Activated CD4-positive, alpha-beta T cell treated with anti-CD3 and anti-CD28 coated beads for 36 hours (primary cell): Measurements from ENCODE around the gene GEMIN2. TPM values are rescaled to one million over a fixed set of nuclear protein-coding genes. Genes with fewer than 3 reads are reported as not detected.
"Not testable (repeated sequence)": the region's sequence is repeated elsewhere in the genome, so short reads cannot be mapped to it uniquely, and the experiment has no call there.

Experiments used
- ATAC-seq: fragments of 200-7000 bp; cut with Tn5 transposase; one replicate; pipeline ENCODE4 v1.10.0; 2021; ENCODE audit warnings: mild to moderate bottlenecking, moderate library complexity
- CTCF ChIA-PET: fragments of 350-600 bp; sonication (Branson Sonifier 250); formaldehyde crosslinking; loops from one replicate; lab custom pipeline; 2021; ENCODE audit warnings: antibody characterized with exemption; lab: Charles Lee
- POLR2A ChIA-PET: fragments of 350-600 bp; sonication (Branson Sonifier 250); formaldehyde crosslinking; loops from one replicate; lab custom pipeline; 2021; ENCODE audit warnings: antibody characterized with exemption, inconsistent platforms; lab: Charles Lee
- DNase-seq: peaks from one replicate; pipeline ENCODE4 v3.0.0-alpha.2; 2020
- H3K27ac Mint-ChIP-seq: one replicate; pipeline ENCODE4 v1.8.0; 2021; ENCODE audit warnings: mixed read lengths
- H3K27me3 Mint-ChIP-seq: one replicate; pipeline ENCODE4 v1.8.0; 2021; ENCODE audit warnings: mixed read lengths
- H3K36me3 Mint-ChIP-seq: one replicate; pipeline ENCODE4 v1.8.0; 2021; ENCODE audit warnings: low read depth, mixed read lengths
- H3K4me1 Mint-ChIP-seq: one replicate; pipeline ENCODE4 v1.8.0; 2021; ENCODE audit warnings: mixed read lengths
- H3K4me3 Mint-ChIP-seq: one replicate; pipeline ENCODE4 v1.8.0; 2021; ENCODE audit warnings: mild to moderate bottlenecking, moderate library complexity, mixed read lengths
- H3K9me3 Mint-ChIP-seq: one replicate; pipeline ENCODE4 v1.8.0; 2021; ENCODE audit warnings: low read depth, mixed read lengths
- intact Hi-C, 2 experiments: fragments of 100-400 bp; cut with DNase I in 1 of 2; cut with micrococcal nuclease in 1 of 2; formaldehyde crosslinking; loops; one replicate each; pipeline versions ENCODE4 v1.14.2 to v1.15.1; 2022 to 2024; cut with DNase I, micrococcal nuclease
- total RNA-seq, 2 experiments: library from RNA; stranded (reverse); gene quantifications; one replicate each; pipeline ENCODE4 v1.2.3, GENCODE V29; 2021

The GEMIN2 gene, protein sequence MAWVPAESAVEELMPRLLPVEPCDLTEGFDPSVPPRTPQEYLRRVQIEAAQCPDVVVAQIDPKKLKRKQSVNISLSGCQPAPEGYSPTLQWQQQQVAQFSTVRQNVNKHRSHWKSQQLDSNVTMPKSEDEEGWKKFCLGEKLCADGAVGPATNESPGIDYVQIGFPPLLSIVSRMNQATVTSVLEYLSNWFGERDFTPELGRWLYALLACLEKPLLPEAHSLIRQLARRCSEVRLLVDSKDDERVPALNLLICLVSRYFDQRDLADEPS
- total RNA-seq, result 10 to 100 TPM; 23.8 to 27.6 TPM

DNA sequence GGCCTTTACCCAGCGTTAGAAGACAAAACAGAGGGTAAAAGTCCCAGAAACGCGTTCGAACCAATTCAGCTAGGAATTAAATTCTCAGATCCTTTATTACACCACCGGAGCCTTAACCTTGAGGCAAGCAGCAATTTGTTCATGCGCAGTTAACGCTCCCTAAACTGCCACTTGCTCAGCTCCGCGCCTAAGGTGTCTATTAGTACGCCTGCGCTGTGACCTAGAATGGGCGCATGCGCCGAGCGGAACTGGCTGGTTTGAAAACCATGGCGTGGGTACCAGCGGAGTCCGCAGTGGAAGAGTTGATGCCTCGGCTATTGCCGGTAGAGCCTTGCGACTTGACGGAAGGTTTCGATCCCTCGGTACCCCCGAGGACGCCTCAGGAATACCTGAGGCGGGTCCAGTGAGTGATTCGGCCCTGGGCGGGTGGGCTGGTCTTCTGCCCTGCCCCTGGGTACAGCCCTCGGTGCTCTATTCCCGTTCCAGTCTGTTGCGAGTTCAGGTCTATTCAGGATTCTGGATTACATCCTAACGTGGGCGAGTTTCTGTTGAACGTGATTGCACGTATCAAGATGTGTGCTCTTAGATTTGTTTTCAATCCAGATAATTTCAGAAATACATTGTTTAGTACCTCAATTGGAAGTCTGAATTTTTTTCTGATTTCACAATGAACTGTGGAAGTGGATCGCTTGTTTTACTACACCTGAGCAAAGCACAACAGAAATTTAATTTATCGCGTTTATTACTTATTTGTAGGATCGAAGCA, at the start of gene GEMIN2:
TSS of gene GEMIN2 (plus strand) at position 251 of the 766 bp plus-strand sequence. CDS start at position 267, 16 bp downstream.
- POLR2A ChIA-PET, result interaction anchor here (0.5 to 1.3 kb wide), 8 partner anchors 10 to 317 kb away, joined by 3 to 14 read pairs (median 5); partner anchors contain the start of genes FBXO33, PNN, SEC23A and TRAPPC6B
- CTCF ChIA-PET, result interaction anchor here (0.9 to 1.3 kb wide), 3 partner anchors 10 to 17 kb away, joined by 3 to 7 read pairs (median 3); partner anchors contain the start of gene SEC23A
- ATAC-seq, result peak; percentile 99

DNA sequence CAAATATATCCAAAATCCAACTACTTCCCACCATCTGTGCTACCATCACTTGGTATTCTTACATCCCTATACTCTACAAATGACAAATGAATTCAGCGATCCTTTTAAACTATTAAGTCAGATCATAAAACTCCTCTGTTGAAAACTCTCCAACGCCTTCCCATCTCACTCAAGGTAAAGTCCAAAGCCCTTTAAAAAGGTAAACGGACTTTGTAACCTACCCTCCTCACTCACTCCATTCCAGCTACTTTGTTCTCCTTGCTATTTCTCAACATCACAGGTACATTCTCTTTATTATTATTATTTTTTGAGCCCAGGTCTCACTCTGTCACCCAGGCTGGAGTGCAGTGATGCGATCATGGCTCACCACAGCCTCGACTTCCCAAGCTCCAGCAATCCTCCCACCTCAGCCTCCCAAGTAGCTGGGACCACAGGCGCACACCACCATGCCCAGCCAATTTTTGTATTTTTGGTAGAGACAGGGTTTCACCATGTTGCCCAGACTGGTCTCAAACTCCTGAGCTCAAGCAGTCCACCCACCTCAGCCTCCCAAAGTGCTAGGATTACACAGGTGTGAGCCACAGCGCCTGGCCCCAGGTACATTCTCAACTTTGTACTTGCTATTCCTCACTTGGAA, 44.8 kb upstream of the GEMIN2 start:
- peaks cover 46% of the 10 kb centered on the region for H3K36me3 Mint-ChIP-seq
- ATAC-seq, H3K27ac Mint-ChIP-seq, intact Hi-C loops, H3K9me3 Mint-ChIP-seq, POLR2A ChIA-PET, H3K4me3 Mint-ChIP-seq, H3K4me1 Mint-ChIP-seq, H3K27me3 Mint-ChIP-seq, DNase-seq: not testable (repeated sequence)
- CTCF ChIA-PET, result interaction anchor here (0.5 kb wide), 1 partner anchor 14 kb away, joined by 4 read pairs; no protein-coding TSS in a partner anchor

More for the DNA sequence above, at the start of gene GEMIN2:
- peaks cover 19% of the 10 kb centered on the region for H3K4me1 Mint-ChIP-seq
- intact Hi-C loops, result loop anchor here (1.0 to 5.0 kb wide), 8 partner anchors 11 to 318 kb away; partner anchors contain the start of genes SEC23A (in 2 of the 2), TRAPPC6B (in 2 of the 2), FBXO33 (in 1 of the 2) and PNN (in 1 of the 2)
- no peaks in the 10 kb centered on the region for H3K27me3 Mint-ChIP-seq
- H3K36me3 Mint-ChIP-seq, result no peaks in the 10 kb centered on the region
- peak within 1 kb of the TSS; percentile 94 for H3K27ac Mint-ChIP-seq
- peak; percentile 97 for DNase-seq
- H3K9me3 Mint-ChIP-seq, result no peaks in the 10 kb centered on the region
- peak within 1 kb of the TSS; percentile 95 for H3K4me3 Mint-ChIP-seq

DNA sequence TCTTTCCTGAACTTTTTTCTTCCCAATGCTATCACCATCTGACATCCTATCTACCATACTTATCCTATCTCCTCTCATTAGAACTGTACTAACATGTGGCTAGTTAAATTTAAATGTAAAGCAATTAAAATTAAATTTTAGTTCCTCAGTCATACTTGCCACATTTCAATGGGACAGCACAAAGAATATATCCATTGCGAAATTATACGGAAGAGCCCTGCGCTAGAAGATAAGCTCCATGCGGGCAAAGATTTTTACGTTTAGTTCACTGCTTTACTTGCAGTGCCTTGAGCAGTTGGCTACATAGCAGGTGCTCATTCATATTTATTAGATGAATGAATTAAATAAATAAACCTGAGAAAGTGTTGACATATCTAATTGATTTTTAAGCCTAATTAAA, 44.2 kb upstream of the GEMIN2 start:
- no peaks in the 10 kb centered on the region for H3K27me3 Mint-ChIP-seq
- intact Hi-C loops, result no loop called here
- POLR2A ChIA-PET, result no interaction called here
- CTCF ChIA-PET, result interaction anchor here (0.6 kb wide), 1 partner anchor 55 kb away, joined by 4 read pairs; no protein-coding TSS in a partner anchor
- no peak for ATAC-seq
- H3K9me3 Mint-ChIP-seq, result no peaks in the 10 kb centered on the region
- peaks cover 43% of the 10 kb centered on the region for H3K36me3 Mint-ChIP-seq
- H3K4me3 Mint-ChIP-seq, result no peak overlapping the region
- no peak for DNase-seq
- H3K4me1 Mint-ChIP-seq, result no peaks in the 10 kb centered on the region
- no peak overlapping the region for H3K27ac Mint-ChIP-seq

DNA sequence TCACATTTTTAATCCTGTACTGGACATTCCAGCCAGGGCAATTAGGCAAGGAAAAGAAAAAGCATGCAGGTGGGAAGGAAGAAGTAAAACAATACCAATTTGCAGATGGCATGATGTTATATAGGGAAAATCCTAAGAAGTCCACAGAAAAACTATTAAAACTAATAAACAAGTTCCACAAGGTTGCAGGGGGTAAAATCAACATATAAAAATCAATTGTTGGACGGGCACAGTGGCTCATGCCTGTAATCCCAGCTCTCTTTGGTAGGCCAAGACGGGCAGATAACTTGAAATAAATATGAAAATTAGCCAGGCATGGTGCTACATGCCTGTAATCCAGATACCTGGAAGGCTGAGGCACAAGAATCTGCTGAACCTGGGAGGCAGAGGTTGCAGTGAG, 43.0 kb upstream of the GEMIN2 start:
- CTCF ChIA-PET, result no interaction called here

DNA sequence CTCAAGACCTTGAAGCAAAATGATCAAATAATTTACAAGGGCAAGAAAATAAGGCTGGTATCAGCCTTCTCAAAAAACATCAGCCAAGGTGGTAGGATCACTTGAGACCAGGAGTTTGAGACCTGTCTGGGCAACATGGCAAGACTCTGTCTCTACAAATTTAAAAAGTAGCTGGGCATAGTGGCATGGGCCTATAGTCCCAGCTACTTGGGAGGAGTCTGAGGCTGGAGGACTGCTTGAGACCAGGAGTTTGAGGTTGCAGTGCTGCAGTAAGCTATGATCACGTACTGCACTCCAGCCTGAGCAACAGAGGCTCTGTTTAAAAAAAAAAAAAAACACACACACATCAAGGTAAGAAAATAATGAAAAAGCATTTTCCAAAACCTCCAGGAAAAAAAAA, 33.2 kb upstream of the GEMIN2 start:
- POLR2A ChIA-PET, result no interaction called here
- ATAC-seq (no peak), DNase-seq (no peak)
- Mint-ChIP-seq H3K27ac (no peak overlapping the region), H3K36me3 (peaks cover 45% of the 10 kb centered on the region), H3K9me3 (no peaks in the 10 kb centered on the region), H3K4me3 (no peak overlapping the region), H3K27me3 (no peaks in the 10 kb centered on the region), H3K4me1 (no peaks in the 10 kb centered on the region)
- intact Hi-C loops, result no loop called here
- CTCF ChIA-PET, result interaction anchor here (0.6 kb wide), 1 partner anchor 1819 kb away, joined by 4 read pairs; no protein-coding TSS in a partner anchor

More for the DNA sequence above, 43.0 kb upstream of the GEMIN2 start:
- Mint-ChIP-seq H3K9me3 (no peaks in the 10 kb centered on the region), H3K4me1 (no peaks in the 10 kb centered on the region), H3K4me3 (no peak overlapping the region), H3K27me3 (no peaks in the 10 kb centered on the region), H3K36me3 (peaks cover 40% of the 10 kb centered on the region), H3K27ac (no peak overlapping the region)
- DNase-seq, result no peak
- intact Hi-C loops, result no loop called here
- ATAC-seq, result no peak
- POLR2A ChIA-PET, result no interaction called here

DNA sequence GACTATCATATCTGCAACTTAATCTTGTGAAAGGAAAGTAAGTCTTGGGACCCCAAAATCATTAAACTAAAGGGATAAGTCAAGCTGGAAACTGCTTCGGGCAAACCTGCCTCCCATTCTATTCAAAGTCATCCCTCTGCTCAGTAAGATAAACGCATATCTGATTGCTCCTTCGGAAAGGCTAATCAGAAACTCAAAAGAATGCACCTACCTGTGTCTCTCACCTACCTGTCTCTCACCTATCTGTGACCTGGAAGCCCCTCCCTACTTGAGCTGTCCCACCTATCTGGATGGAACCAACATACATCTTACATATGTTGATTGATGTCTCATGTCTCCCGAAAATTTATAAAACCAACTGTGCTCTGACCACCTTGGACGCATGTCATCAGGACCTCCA, 31.0 kb upstream of the GEMIN2 start:
- no peak for DNase-seq
- intact Hi-C loops, result no loop called here
- Mint-ChIP-seq H3K4me1 (no peaks in the 10 kb centered on the region), H3K36me3 (peaks cover 43% of the 10 kb centered on the region), H3K27me3 (no peaks in the 10 kb centered on the region), H3K27ac (no peak overlapping the region), H3K4me3 (no peak overlapping the region), H3K9me3 (no peaks in the 10 kb centered on the region)
- CTCF ChIA-PET, result no interaction called here
- POLR2A ChIA-PET, result no interaction called here
- no peak for ATAC-seq

GRCh38 chr14:39085933-39086332, 28.2 kb upstream of the GEMIN2 start:
- POLR2A ChIA-PET, result no interaction called here
- Mint-ChIP-seq H3K27ac (peak overlapping the region; percentile 6), H3K27me3 (no peaks in the 10 kb centered on the region)

GRCh38 chr14:39087493-39087892, 26.6 kb upstream of the GEMIN2 start:
- POLR2A ChIA-PET, result no interaction called here
- Mint-ChIP-seq H3K27me3 (no peaks in the 10 kb centered on the region), H3K9me3 (no peaks in the 10 kb centered on the region), H3K4me3 (no peak overlapping the region), H3K4me1 (peaks cover 23% of the 10 kb centered on the region), H3K36me3 (peaks cover 50% of the 10 kb centered on the region), H3K27ac (no peak overlapping the region)
- ATAC-seq (no peak), DNase-seq (no peak)
- intact Hi-C loops, result no loop called here
- CTCF ChIA-PET, result no interaction called here

More at GRCh38 chr14:39085933-39086332, 28.2 kb upstream of the GEMIN2 start:
- Mint-ChIP-seq H3K9me3 (no peaks in the 10 kb centered on the region), H3K4me1 (peaks cover 13% of the 10 kb centered on the region), H3K36me3 (peaks cover 48% of the 10 kb centered on the region), H3K4me3 (no peak overlapping the region)
- no peak for ATAC-seq
- intact Hi-C loops, result no loop called here
- no peak for DNase-seq
- CTCF ChIA-PET, result interaction anchor here (1.0 kb wide), 1 partner anchor 48 kb away, joined by 3 read pairs; no protein-coding TSS in a partner anchor

- ChIA-PET POLR2A (no interaction called here), CTCF (interaction anchor here (0.6 to 1.0 kb wide), 2 partner anchors 17 to 356 kb away, joined by 3 read pairs; no protein-coding TSS in a partner anchor)
- Mint-ChIP-seq H3K27me3 (no peaks in the 10 kb centered on the region), H3K4me3 (no peak overlapping the region), H3K27ac (peak overlapping the region; percentile 24), H3K4me1 (peaks cover 36% of the 10 kb centered on the region), H3K9me3 (no peaks in the 10 kb centered on the region), H3K36me3 (peaks cover 50% of the 10 kb centered on the region)
- no peak for ATAC-seq
- intact Hi-C loops, result no loop called here
- DNase-seq, result no peak
These were observed 23.5 kb upstream of the GEMIN2 start for GRCh38 chr14:39090548-39091111.

GRCh38 chr14:39091716-39092115, 22.4 kb upstream of the GEMIN2 start:
- ChIA-PET CTCF (interaction anchor here (0.7 kb wide), 1 partner anchor 72 kb away, joined by 3 read pairs; no protein-coding TSS in a partner anchor), POLR2A (no interaction called here)
- Mint-ChIP-seq H3K27me3 (no peaks in the 10 kb centered on the region), H3K27ac (peak overlapping the region; percentile 53), H3K4me3 (no peak overlapping the region), H3K4me1 (peaks cover 39% of the 10 kb centered on the region), H3K9me3 (no peaks in the 10 kb centered on the region), H3K36me3 (peaks cover 44% of the 10 kb centered on the region)
- intact Hi-C loops, result no loop called here
- ATAC-seq, result peak; percentile 76
- DNase-seq, result no peak

GRCh38 chr14:39094515-39094914, 19.6 kb upstream of the GEMIN2 start:
- ATAC-seq (no peak), DNase-seq (no peak)
- intact Hi-C loops, result no loop called here
- CTCF ChIA-PET, result no interaction called here
- H3K27ac Mint-ChIP-seq, result peak overlapping the region; percentile 84
- peaks cover 39% of the 10 kb centered on the region for H3K36me3 Mint-ChIP-seq
- no peaks in the 10 kb centered on the region for H3K27me3 Mint-ChIP-seq
- H3K4me3 Mint-ChIP-seq, result no peak overlapping the region
- H3K9me3 Mint-ChIP-seq, result no peaks in the 10 kb centered on the region
- peaks cover 53% of the 10 kb centered on the region for H3K4me1 Mint-ChIP-seq
- POLR2A ChIA-PET, result interaction anchor here (0.6 kb wide), 1 partner anchor 10 kb away, joined by 3 read pairs; no protein-coding TSS in a partner anchor
